SK-N-SH (cell line): Measurements from ENCODE around the gene TNIP2. TPM values are rescaled to one million over a fixed set of nuclear protein-coding genes. Genes with fewer than 3 reads are reported as not detected.

Source experiments
- CTCF ChIA-PET: fragments of 300-600, 350-600 bp; formaldehyde crosslinking; extraction: SDS; loops from one replicate; lab custom pipeline; 2021; lab: Yijun Ruan, JAX
- POLR2A ChIA-PET: fragments of 350-600 bp; sonication (Branson Sonifier 250); formaldehyde crosslinking; extraction: SDS; loops from one replicate; lab custom pipeline; 2020; ENCODE audit warnings: antibody characterized with exemption, inconsistent platforms; lab: Yijun Ruan, JAX
- DNase-seq: peaks from one replicate; pipeline ENCODE4 v3.0.0; 2012
- H2AFZ ChIP-seq: fragments of 200-600 bp; sonication (generic); 2 replicates; pipeline ENCODE4 v1.8.1; 2016; ENCODE audit warnings: antibody characterized with exemption, mild to moderate bottlenecking, low read depth
- H3F3A ChIP-seq: fragments of 200-600 bp; sonication (generic); replicated peaks from 2 replicates; pipeline ENCODE3; 2016; ENCODE audit warnings: antibody characterized with exemption, mild to moderate bottlenecking; ENCODE audit not compliant: insufficient read depth
- H3K27ac ChIP-seq, 2 experiments: fragments of 200-500 bp in 1 of 2; fragments of 200-600 bp in 1 of 2; sonication (Bioruptor generic) in 1 of 2; sonication (generic), shearing (Covaris generic) in 1 of 2; 2 replicates each; pipeline versions ENCODE4 v1.5.1 to v1.6.1; 2014 to 2016; ENCODE audit warnings: low read depth in 2 of 2, inconsistent platforms in 1 of 2, low read length in 1 of 2, mild to moderate bottlenecking in 1 of 2, mixed read lengths in 1 of 2
- H3K27me3 ChIP-seq: fragments of 200-600 bp; sonication (generic), shearing (Covaris generic); 2 replicates; pipeline ENCODE4 v1.6.1; 2016; ENCODE audit warnings: mixed run types; ENCODE audit not compliant: insufficient read depth
- H3K36me3 ChIP-seq, 2 experiments: fragments of 200-500 bp in 1 of 2; fragments of 200-600 bp in 1 of 2; sonication (Bioruptor generic) in 1 of 2; sonication (generic) in 1 of 2; replicated peaks in 1 of 2; 2 replicates each; pipeline versions ENCODE3 to v1.5.1; 2014 to 2016; ENCODE audit warnings: low read length in 1 of 2, mild to moderate bottlenecking in 1 of 2; ENCODE audit not compliant: insufficient read depth in 2 of 2, control insufficient read depth in 1 of 2
- H3K4me1 ChIP-seq, 2 experiments: fragments of 200-500 bp in 1 of 2; fragments of 200-600 bp in 1 of 2; sonication (Bioruptor generic) in 1 of 2; sonication (generic), shearing (Covaris generic) in 1 of 2; 2 replicates each; pipeline versions ENCODE4 v1.5.1 to v1.6.1; 2014 to 2016; ENCODE audit warnings: low read depth in 1 of 2, low read length in 1 of 2, mixed run types in 1 of 2; ENCODE audit not compliant: insufficient read depth in 2 of 2, control insufficient read depth in 1 of 2
- H3K4me2 ChIP-seq: fragments of 200-600 bp; sonication (generic), shearing (Covaris generic); 2 replicates; pipeline ENCODE4 v1.6.1; 2017; ENCODE audit warnings: mixed run types
- H3K4me3 ChIP-seq, 2 experiments: fragments of 200-500 bp in 1 of 2; fragments of 200-600 bp in 1 of 2; sonication (Bioruptor generic) in 1 of 2; sonication (generic), shearing (Covaris generic) in 1 of 2; 2 replicates each; pipeline versions ENCODE4 v1.5.1 to v1.8.1; 2014 to 2016; ENCODE audit warnings: low read depth in 2 of 2, inconsistent platforms in 1 of 2, low read length in 1 of 2, mild to moderate bottlenecking in 1 of 2, mixed read lengths in 1 of 2, moderate library complexity in 1 of 2
- H3K79me2 ChIP-seq: fragments of 200-600 bp; sonication (generic); 2 replicates; pipeline ENCODE4 v1.8.1; 2017; ENCODE audit warnings: mild to moderate bottlenecking; ENCODE audit not compliant: insufficient read depth
- H3K9ac ChIP-seq: fragments of 200-600 bp; sonication (generic); 2 replicates; pipeline ENCODE4 v1.6.1; 2017; ENCODE audit warnings: mixed run types
- H3K9me2 ChIP-seq: fragments of 200-600 bp; sonication (generic); 2 replicates; pipeline ENCODE4 v1.6.1; 2017; ENCODE audit warnings: mixed run types
- H3K9me3 ChIP-seq: fragments of 200-600 bp; sonication (generic); 2 replicates; pipeline ENCODE4 v1.6.1; 2017; ENCODE audit warnings: mixed run types, mild to moderate bottlenecking, moderate library complexity
- H4K20me1 ChIP-seq: fragments of 200-600 bp; sonication (generic); 2 replicates; pipeline ENCODE4 v1.6.1; 2017; ENCODE audit warnings: mild to moderate bottlenecking, mixed run types; ENCODE audit not compliant: insufficient read depth
- EZH2phosphoT487 ChIP-seq: fragments of 200-600 bp; sonication (generic); IDR thresholded peaks from 2 replicates; pipeline ENCODE4 v1.6.1; 2017; ENCODE audit warnings: low read depth, mixed run types, mild to moderate bottlenecking, antibody characterized with exemption, moderate library complexity, borderline replicate concordance
- FOXJ3 ChIP-seq: sonication (generic); formaldehyde crosslinking; IDR thresholded peaks from 2 replicates; pipeline ENCODE4 v1.5.1; 2020; ENCODE audit warnings: mild to moderate bottlenecking, missing genetic modification reagents
- IRF3 ChIP-seq: fragments of 150-350 bp; IDR thresholded peaks from 2 replicates; pipeline ENCODE4 v1.6.1; 2016; ENCODE audit warnings: mild to moderate bottlenecking, low read depth, low read length
- JUND ChIP-seq: IDR thresholded peaks from 2 replicates; pipeline ENCODE4 v1.4.0; 2012
- MEF2A ChIP-seq: IDR thresholded peaks from 2 replicates; pipeline ENCODE4 v1.4.0; 2012; ENCODE audit warnings: low read depth, borderline replicate concordance
- MXI1 ChIP-seq: IDR thresholded peaks from 2 replicates; pipeline ENCODE4 v1.6.1; 2012; ENCODE audit warnings: mild to moderate bottlenecking, low read depth, low read length, improper control_type of control experiment
- NRF1 ChIP-seq: IDR thresholded peaks from 2 replicates; pipeline ENCODE4 v1.6.1; 2012; ENCODE audit warnings: low read depth, mild to moderate bottlenecking, low read length
- RCOR1 ChIP-seq: fragments of 150-350 bp; IDR thresholded peaks from 2 replicates; pipeline ENCODE4 v1.6.1; 2017; ENCODE audit warnings: antibody characterized with exemption, low read length
- USF2 ChIP-seq: fragments of 150-350 bp; IDR thresholded peaks from 2 replicates; pipeline ENCODE4 v1.6.1; 2017; ENCODE audit warnings: antibody characterized with exemption, low read length, low read depth, borderline replicate concordance
- WGBS: methylation state at CpG from one replicate; pipeline ENCODE4 v1.1.6; 2017; ENCODE audit warnings: low lambda C conversion rate; 5-methylcytosine and 5-hydroxymethylcytosine counted together
- polyA plus RNA-seq, 3 experiments: library from polyadenylated mRNA; depleted of rRNA; stranded (reverse); fragments of >200 nt; gene quantifications; 2 replicates each; pipeline ENCODE4 v1.2.3, GENCODE V29; 2012
- TF ChIP-seq, protein P1 (sequence below): IDR thresholded peaks from 2 replicates; pipeline ENCODE4; 2012

The TNIP2 gene
- polyA plus RNA-seq, 1 of the 3 experiments (the other 2 are of a cell fraction): 78.9 TPM

DNA sequence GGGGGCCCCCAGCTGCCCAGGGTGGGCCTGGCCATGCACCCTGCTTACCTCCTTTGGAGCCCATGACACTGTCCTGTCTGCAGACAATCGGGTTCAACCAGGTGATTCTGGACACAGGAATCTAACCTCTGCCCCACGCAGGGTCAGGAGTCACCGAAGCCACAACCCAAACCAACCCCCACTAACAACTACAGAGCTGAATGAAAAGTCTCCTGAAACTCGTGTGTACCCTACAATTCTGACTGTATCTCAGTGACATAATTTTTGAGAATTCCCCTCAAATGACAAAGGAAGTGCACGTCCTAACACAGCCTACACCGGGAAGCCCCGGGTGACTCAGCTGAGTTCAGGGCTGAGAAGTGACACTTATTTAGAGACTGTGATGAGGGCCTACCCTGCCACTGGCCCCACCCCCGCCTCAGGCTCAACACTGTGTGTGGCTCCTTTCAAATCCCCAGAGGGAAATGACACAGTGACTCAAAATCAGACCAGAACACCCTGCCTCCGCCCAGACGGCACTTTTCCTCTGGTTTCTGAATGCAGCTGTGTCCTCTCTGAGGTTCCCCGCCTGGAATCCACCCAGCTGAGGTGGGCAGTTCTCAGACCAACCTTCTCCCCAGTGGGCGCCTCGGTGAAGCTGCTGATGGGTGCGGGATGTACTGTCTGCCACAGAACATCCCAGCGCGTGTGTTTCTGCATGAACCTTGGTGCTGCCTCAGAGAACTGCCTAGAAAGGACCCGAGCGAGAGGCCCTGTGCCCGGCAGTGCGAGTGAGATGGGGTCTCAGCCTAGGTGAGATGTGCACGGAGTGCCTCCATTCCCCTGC lies 9.9 kb downstream of the TNIP2 start:
- H2AFZ ChIP-seq: no peak overlapping the region
- ChIA-PET CTCF (no interaction called here), POLR2A (no interaction called here)
- TF ChIP-seq EZH2phosphoT487: no peak
- TF ChIP-seq MEF2A: no peak
- no peak for TF ChIP-seq MXI1
- TF ChIP-seq JUND: no peak
- TF ChIP-seq FOXJ3 (CRISPR knock-in tag): no peak
- no peaks in the 10 kb centered on the region for H3K9me3 ChIP-seq
- no peak overlapping the region for H3K4me3 ChIP-seq
- peaks cover 31% of the 10 kb centered on the region for H3K79me2 ChIP-seq
- no peaks in the 10 kb centered on the region for H3K9me2 ChIP-seq
- H3K9ac ChIP-seq: no peak overlapping the region
- H3K27me3 ChIP-seq: no peaks in the 10 kb centered on the region
- H3K4me1 ChIP-seq: peaks cover 0 to 10% of the 10 kb centered on the region in 2 experiments; a peak in 2 of 4 replicates
- 0 out of 2 replicates have a peak, but pooled peaks cover 6% of the 10 kb centered on the region for H4K20me1 ChIP-seq
- peak overlapping the region; percentile 44; the same call in 1 of the 2 replicates for H3K4me2 ChIP-seq
- peaks cover 5% of the 10 kb centered on the region for H3F3A ChIP-seq
- WGBS: 47% methylated on average over 9 of the region's 21 CpGs
- H3K27ac ChIP-seq: peak overlapping the region in 1 of 2 experiments; percentile 28; a peak in 1 of 4 replicates
- no peak for DNase-seq
- H3K36me3 ChIP-seq: peaks cover 3 to 54% of the 10 kb centered on the region in 2 experiments

- Histone ChIP-seq H3K4me1 (peaks cover 0 to 10% of the 10 kb centered on the region in 2 experiments; a peak in 2 of 4 replicates), H3K36me3 (peaks cover 3 to 54% of the 10 kb centered on the region in 2 experiments), H3K9ac (no peak overlapping the region), H3K9me2 (no peaks in the 10 kb centered on the region), H3K9me3 (no peaks in the 10 kb centered on the region), H3K4me3 (no peak overlapping the region), H2AFZ (no peak overlapping the region), H4K20me1 (0 out of 2 replicates have a peak, but pooled peaks cover 6% of the 10 kb centered on the region), H3K27me3 (no peaks in the 10 kb centered on the region), H3K27ac (peak overlapping the region in 1 of 2 experiments; percentile 28; a peak in 1 of 4 replicates), H3K4me2 (no peak overlapping the region), H3K79me2 (peaks cover 25% of the 10 kb centered on the region), H3F3A (peaks cover 5% of the 10 kb centered on the region)
- 100% methylated on average over 5 of the region's 5 CpGs for WGBS
- DNase-seq: no peak
- CTCF ChIA-PET: no interaction called here
- POLR2A ChIA-PET: no interaction called here
- TF ChIP-seq IRF3: no peak
- TF ChIP-seq NRF1: no peak
- no peak for TF ChIP-seq USF2
- TF ChIP-seq MXI1: no peak
- TF ChIP-seq RCOR1: no peak
- no peak for TF ChIP-seq EZH2phosphoT487
- TF ChIP-seq, protein P1, sequence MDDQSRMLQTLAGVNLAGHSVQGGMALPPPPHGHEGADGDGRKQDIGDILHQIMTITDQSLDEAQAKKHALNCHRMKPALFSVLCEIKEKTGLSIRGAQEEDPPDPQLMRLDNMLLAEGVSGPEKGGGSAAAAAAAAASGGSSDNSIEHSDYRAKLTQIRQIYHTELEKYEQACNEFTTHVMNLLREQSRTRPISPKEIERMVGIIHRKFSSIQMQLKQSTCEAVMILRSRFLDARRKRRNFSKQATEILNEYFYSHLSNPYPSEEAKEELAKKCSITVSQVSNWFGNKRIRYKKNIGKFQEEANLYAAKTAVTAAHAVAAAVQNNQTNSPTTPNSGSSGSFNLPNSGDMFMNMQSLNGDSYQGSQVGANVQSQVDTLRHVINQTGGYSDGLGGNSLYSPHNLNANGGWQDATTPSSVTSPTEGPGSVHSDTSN: no peak
- TF ChIP-seq, all 33 proteins: peak for 0
These were observed 10.6 kb downstream of the TNIP2 start for GRCh38 chr4:2745516-2745915.
